ENCODE measurements around the gene CERS6.

- TF ChIP-seq CTCF (optimal IDR thresholded peaks at IDR 0.05 in 1 of 3, IDR thresholded peaks at IDR 0.05 in 1 of 3, conservative IDR thresholded peaks at IDR 0.05 in 1 of 3; ENCODE audit: extremely low read depth in 1 of 3, insufficient read depth in 2 of 3, low read length in 3 of 3) (no peak), EZH2 (IDR thresholded peaks at IDR 0.05; ENCODE audit: low read length) (no peak)
These were observed 65.1 kb downstream of the CERS6 start for GRCh38 chr2:168521053-168521741.
